Upper lobe of right lung (tissue), 1 donor: ENCODE measurements around the gene PRR23E. TPM values are rescaled to one million over a fixed set of nuclear protein-coding genes. Genes with fewer than 3 reads are reported as not detected.

Experiments
- ATAC-seq: fragments of 200-7000 bp; cut with Tn5 transposase; one replicate; pipeline ENCODE4 v1.9.1; 2020; ENCODE audit warnings: mild to moderate bottlenecking, moderate library complexity
- DNase-seq: peaks from one replicate; pipeline ENCODE4 v3.0.0-alpha.2; 2020
- H3K27ac ChIP-seq: fragments of 200-600 bp; one replicate; pipeline ENCODE4 v1.8.0; 2022
- H3K27me3 ChIP-seq: fragments of 200-600 bp; one replicate; pipeline ENCODE4 v1.8.0; 2022; ENCODE audit warnings: mild to moderate bottlenecking
- H3K36me3 ChIP-seq: fragments of 200-600 bp; one replicate; pipeline ENCODE4 v1.8.0; 2022
- H3K4me1 ChIP-seq: fragments of 200-600 bp; one replicate; pipeline ENCODE4 v1.8.0; 2022
- H3K4me3 ChIP-seq: fragments of 200-600 bp; one replicate; pipeline ENCODE4 v1.8.0; 2022; ENCODE audit warnings: mild to moderate bottlenecking
- H3K9me3 ChIP-seq: fragments of 200-600 bp; one replicate; pipeline ENCODE4 v1.8.0; 2022
- CTCF ChIP-seq: fragments of 200-600 bp; IDR thresholded peaks from one replicate; pipeline ENCODE4 v1.8.0; 2022; ENCODE audit warnings: antibody characterized with exemption
- intact Hi-C: fragments of 100-400 bp; cut with DNase I; formaldehyde crosslinking; loops from one replicate; pipeline ENCODE4 v1.11.0; 2022
- total RNA-seq: library from RNA; stranded (reverse); fragmentation: NEBNext Ultra II Directional; extraction: Animal tissue kit (Norgen Biotek cat#: 25700); gene quantifications from one replicate; pipeline ENCODE4 v1.2.1, GENCODE V29; 2021
- donor health status: DM: no; HTN: yes; CAD: no; lungs with severe emphysema.

The PRR23E gene
- total RNA-seq, 1 donor from 2014 or later, result not detected

GRCh38 chr3:127171320-127171719 is 21.6 kb upstream of the PRR23E start:
- H3K4me3 ChIP-seq, result no peak overlapping the region
- intact Hi-C loops, result no loop called here
- H3K4me1 ChIP-seq, result no peaks in the 10 kb centered on the region
- TF ChIP-seq CTCF, result no peak
- H3K27ac ChIP-seq, result no peak overlapping the region
- H3K9me3 ChIP-seq, result no peaks in the 10 kb centered on the region
- no peaks in the 10 kb centered on the region for H3K27me3 ChIP-seq
- no peak for ATAC-seq
- peak; percentile 30 for DNase-seq
- no peaks in the 10 kb centered on the region for H3K36me3 ChIP-seq

- H3K36me3 ChIP-seq, result no peaks in the 10 kb centered on the region
- no peaks in the 10 kb centered on the region for H3K9me3 ChIP-seq
- H3K4me3 ChIP-seq, result no peak overlapping the region
- DNase-seq, result no peak
- H3K27ac ChIP-seq, result no peak overlapping the region
- no peak for ATAC-seq
- TF ChIP-seq CTCF, result no peak
- intact Hi-C loops, result no loop called here
- H3K27me3 ChIP-seq, result no peaks in the 10 kb centered on the region
- H3K4me1 ChIP-seq, result no peaks in the 10 kb centered on the region
Measured at GRCh38 chr3:127171721-127172120, 21.2 kb upstream of the PRR23E start.

- no peak overlapping the region for H3K27ac ChIP-seq
- intact Hi-C loops, result no loop called here
- no peak for ATAC-seq
- TF ChIP-seq CTCF, result no peak
- no peaks in the 10 kb centered on the region for H3K9me3 ChIP-seq
- H3K4me3 ChIP-seq, result no peak overlapping the region
- peak; percentile 41 for DNase-seq
- no peaks in the 10 kb centered on the region for H3K27me3 ChIP-seq
- no peaks in the 10 kb centered on the region for H3K36me3 ChIP-seq
- no peaks in the 10 kb centered on the region for H3K4me1 ChIP-seq
Measured at GRCh38 chr3:127172211-127172610, 20.7 kb upstream of the PRR23E start.

GRCh38 chr3:127172781-127173515 is 20.0 kb upstream of the PRR23E start:
- no peak for TF ChIP-seq CTCF
- DNase-seq, result peak; percentile 49
- intact Hi-C loops, result no loop called here
- ATAC-seq, result no peak
- H3K27ac ChIP-seq, result no peak overlapping the region
- no peaks in the 10 kb centered on the region for H3K9me3 ChIP-seq
- no peaks in the 10 kb centered on the region for H3K27me3 ChIP-seq
- H3K36me3 ChIP-seq, result no peaks in the 10 kb centered on the region
- no peaks in the 10 kb centered on the region for H3K4me1 ChIP-seq
- no peak overlapping the region for H3K4me3 ChIP-seq

- ATAC-seq (no peak), DNase-seq (peak; percentile 31)
- TF ChIP-seq CTCF, result no peak
- no peaks in the 10 kb centered on the region for H3K27me3 ChIP-seq
- no peaks in the 10 kb centered on the region for H3K9me3 ChIP-seq
- H3K36me3 ChIP-seq, result no peaks in the 10 kb centered on the region
- no peaks in the 10 kb centered on the region for H3K4me1 ChIP-seq
- intact Hi-C loops, result no loop called here
- no peak overlapping the region for H3K27ac ChIP-seq
- no peak overlapping the region for H3K4me3 ChIP-seq
Measured at GRCh38 chr3:127173516-127174166, 19.3 kb upstream of the PRR23E start.
